Suprapubic skin (tissue), 4 donors: ENCODE data around the gene ADA. TPM values are rescaled to one million over a fixed set of nuclear protein-coding genes. Genes with fewer than 3 reads are reported as not detected.

Experiments used
- DNase-seq, 2 donors: peaks; one replicate each; pipeline ENCODE4 v3.0.0-alpha.2; 2019; ENCODE audit warnings: low spot score in 2 of 2
- H3K27ac ChIP-seq: fragments of 200-600 bp; sonication (generic); one replicate; pipeline ENCODE4 v1.5.1; 2019
- H3K27me3 ChIP-seq: fragments of 200-600 bp; sonication (generic); one replicate; pipeline ENCODE4 v1.5.1; 2019
- H3K36me3 ChIP-seq: fragments of 200-600 bp; sonication (generic); one replicate; pipeline ENCODE4 v1.5.1; 2019
- H3K4me1 ChIP-seq: fragments of 200-600 bp; sonication (generic); one replicate; pipeline ENCODE4 v1.5.1; 2019
- H3K4me3 ChIP-seq: fragments of 200-600 bp; sonication (generic); one replicate; pipeline ENCODE4 v1.5.1; 2019; ENCODE audit warnings: mild to moderate bottlenecking
- H3K9me3 ChIP-seq: fragments of 200-600 bp; sonication (generic); one replicate; pipeline ENCODE4 v1.5.1; 2019
- CTCF ChIP-seq, 2 donors: fragments of 200-600 bp in 1 of 2; fragments of 450-650 bp in 1 of 2; sonication (generic) in 1 of 2; IDR thresholded peaks; one replicate each; pipeline ENCODE4 v1.5.1; 2016 to 2019; ENCODE audit warnings: antibody characterized with exemption in 2 of 2, mild to moderate bottlenecking in 1 of 2, moderate library complexity in 1 of 2
- EP300 ChIP-seq: sonication (generic); formaldehyde crosslinking; IDR thresholded peaks from one replicate; pipeline ENCODE4 v1.6.1; 2017; ENCODE audit warnings: antibody characterized with exemption
- POLR2A ChIP-seq, 2 donors: fragments of 450-650 bp; IDR thresholded peaks; one replicate each; pipeline ENCODE4 v1.6.1; 2017; ENCODE audit warnings: antibody characterized with exemption in 2 of 2, mild to moderate bottlenecking in 2 of 2, moderate library complexity in 2 of 2
- POLR2AphosphoS5 ChIP-seq, 3 donors: sonication (generic); formaldehyde crosslinking; IDR thresholded peaks; one replicate each; pipeline ENCODE4 v1.6.1; 2017; ENCODE audit warnings: antibody characterized with exemption in 3 of 3
- WGBS: methylation state at CpG from one replicate; pipeline ENCODE4 v1.1.5; 2018; 5-methylcytosine and 5-hydroxymethylcytosine counted together
- total RNA-seq, 4 donors: library from RNA; depleted of rRNA; stranded (reverse); fragments of >200 nt; gene quantifications; one replicate each; pipeline ENCODE4 v1.1.0, GENCODE V29; 2016

The ADA gene
- total RNA-seq, 4 donors from 2014 or later: 4.1 to 9.4 (median 7.8) TPM

GRCh38 chr20:44650771-44651433 is 597 bp downstream of the ADA start:
- 23% methylated on average over 6 of the region's 24 CpGs for WGBS

GRCh38 chr20:44649976-44650375 is 1.5 kb downstream of the ADA start:
- no peak for TF ChIP-seq POLR2AphosphoS5 (IDR thresholded peaks at IDR 0.05)
- no peak for TF ChIP-seq POLR2A (IDR thresholded peaks at IDR 0.05)
- no peak for TF ChIP-seq CTCF (IDR thresholded peaks at IDR 0.05)
- TF ChIP-seq EP300: no peak
- no peak for DNase-seq
- Histone ChIP-seq H3K36me3 (no peaks in the 10 kb centered on the region), H3K27ac (no peak overlapping the region), H3K9me3 (no peaks in the 10 kb centered on the region), H3K4me1 (peaks cover 39% of the 10 kb centered on the region), H3K4me3 (peak overlapping the region; percentile 80), H3K27me3 (no peaks in the 10 kb centered on the region)
- WGBS: 90% methylated on average over 6 of the region's 6 CpGs

More at GRCh38 chr20:44650771-44651433, 597 bp downstream of the ADA start:
- H3K36me3 ChIP-seq: no peaks in the 10 kb centered on the region
- no peak for TF ChIP-seq CTCF (IDR thresholded peaks at IDR 0.05)
- TF ChIP-seq EP300: no peak
- TF ChIP-seq POLR2A (IDR thresholded peaks at IDR 0.05): no peak
- no peak for TF ChIP-seq POLR2AphosphoS5 (IDR thresholded peaks at IDR 0.05)
- peaks cover 39% of the 10 kb centered on the region for H3K4me1 ChIP-seq
- H3K27ac ChIP-seq: peak overlapping the region; percentile 82
- peak overlapping the region; percentile 80 for H3K4me3 ChIP-seq
- no peaks in the 10 kb centered on the region for H3K27me3 ChIP-seq
- DNase-seq: no peak
- no peaks in the 10 kb centered on the region for H3K9me3 ChIP-seq

GRCh38 chr20:44649126-44649525 is 2.4 kb downstream of the ADA start:
- 70% methylated on average over 3 of the region's 3 CpGs for WGBS
- no peak for DNase-seq
- no peak for TF ChIP-seq CTCF (IDR thresholded peaks at IDR 0.05)
- no peak for TF ChIP-seq POLR2A (IDR thresholded peaks at IDR 0.05)
- Histone ChIP-seq H3K36me3 (no peaks in the 10 kb centered on the region), H3K9me3 (no peaks in the 10 kb centered on the region), H3K27me3 (no peaks in the 10 kb centered on the region), H3K4me3 (peak overlapping the region; percentile 80), H3K4me1 (peaks cover 44% of the 10 kb centered on the region), H3K27ac (no peak overlapping the region)

GRCh38 chr20:44648579-44648978 is 2.9 kb downstream of the ADA start:
- Histone ChIP-seq H3K27me3 (no peaks in the 10 kb centered on the region), H3K27ac (no peak overlapping the region), H3K9me3 (no peaks in the 10 kb centered on the region), H3K4me1 (peaks cover 49% of the 10 kb centered on the region), H3K4me3 (no peak overlapping the region), H3K36me3 (no peaks in the 10 kb centered on the region)
- WGBS: 88% methylated on average over 7 of the region's 7 CpGs
- DNase-seq: no peak
- no peak for TF ChIP-seq EP300
- no peak for TF ChIP-seq POLR2A (IDR thresholded peaks at IDR 0.05)

- H3K4me3 ChIP-seq: no peak overlapping the region
- no peaks in the 10 kb centered on the region for H3K27me3 ChIP-seq
- WGBS: 81% methylated on average over 5 of the region's 5 CpGs
- no peaks in the 10 kb centered on the region for H3K9me3 ChIP-seq
- H3K27ac ChIP-seq: no peak overlapping the region
- peaks cover 50% of the 10 kb centered on the region for H3K4me1 ChIP-seq
- DNase-seq: no peak
- H3K36me3 ChIP-seq: no peaks in the 10 kb centered on the region
- TF ChIP-seq POLR2AphosphoS5 (IDR thresholded peaks at IDR 0.05) (no peak), EP300 (no peak), CTCF (IDR thresholded peaks at IDR 0.05) (no peak)
Measured at GRCh38 chr20:44648068-44648467, 3.4 kb downstream of the ADA start.
